NCI-H526 (cell line): ENCODE data around the gene CAMK1.
"Not testable (repeated sequence)": the region's sequence is repeated elsewhere in the genome, so short reads cannot be mapped to it uniquely, and the experiment has no call there.

Source experiments
- DNase-seq, 2 experiments: peaks; one replicate each; lab custom pipeline; 2025; lab: John Stamatoyannopoulos, UW

The CAMK1 gene

GRCh38 chr3:9776896-9777693 is 7.3 kb upstream of the CAMK1 start:
- DNase-seq, result no peak

GRCh38 chr3:9771007-9771406 is 1.3 kb upstream of the CAMK1 start:
- not testable (repeated sequence) for DNase-seq

GRCh38 chr3:9770276-9770812 is 597 bp upstream of the CAMK1 start:
- peak in 1 of 2 experiments; percentile 7 for DNase-seq

- peak in 1 of 2 experiments; percentile 19 for DNase-seq
These were observed 735 bp downstream of the CAMK1 start for GRCh38 chr3:9769012-9769411.

GRCh38 chr3:9768141-9768775 is 1.5 kb downstream of the CAMK1 start:
- DNase-seq, result no peak

- no peak for DNase-seq
These were observed 2.3 kb downstream of the CAMK1 start for GRCh38 chr3:9767418-9767817.

- DNase-seq, result no peak
These were observed 3.9 kb downstream of the CAMK1 start for GRCh38 chr3:9765865-9766264.

- DNase-seq, result no peak
These were observed 6.9 kb downstream of the CAMK1 start for GRCh38 chr3:9762871-9763270.

GRCh38 chr3:9761919-9762318 is 7.8 kb downstream of the CAMK1 start:
- no peak for DNase-seq

- DNase-seq, result no peak
These were observed 8.8 kb downstream of the CAMK1 start for GRCh38 chr3:9760779-9761505.

- no peak for DNase-seq
These were observed 12.3 kb downstream of the CAMK1 start for GRCh38 chr3:9757427-9757826.

- DNase-seq, result no peak
These were observed 15.1 kb downstream of the CAMK1 start for GRCh38 chr3:9754678-9755077.

- peak in 1 of 2 experiments; percentile 20 for DNase-seq
These were observed 19.0 kb downstream of the CAMK1 start for GRCh38 chr3:9750556-9751411.

- peak; percentile 96 to 98 for DNase-seq
These were observed 19.8 kb downstream of the CAMK1 start, which contains the start of gene OGG1 for GRCh38 chr3:9749645-9750555. OGG1 (plus strand) TSS chr3:9749952; CDS start chr3:9750287, 335 bp downstream.

GRCh38 chr3:9749296-9749644 is 20.5 kb downstream of the CAMK1 start:
- DNase-seq, result peak; percentile 51 to 70

GRCh38 chr3:9748031-9748430 is 21.7 kb downstream of the CAMK1 start:
- DNase-seq, result no peak

GRCh38 chr3:9747267-9747666 is 22.5 kb downstream of the CAMK1 start:
- DNase-seq, result no peak

- no peak for DNase-seq
These were observed 23.4 kb downstream of the CAMK1 start for GRCh38 chr3:9746330-9746729.

- no peak for DNase-seq
These were observed 24.2 kb downstream of the CAMK1 start for GRCh38 chr3:9745521-9745920.

GRCh38 chr3:9744162-9744561 is 25.6 kb downstream of the CAMK1 start:
- DNase-seq, result no peak

GRCh38 chr3:9743548-9743947 is 26.2 kb downstream of the CAMK1 start:
- no peak for DNase-seq
